ENCODE results near the gene EMILIN1.

Gene EMILIN1

DNA sequence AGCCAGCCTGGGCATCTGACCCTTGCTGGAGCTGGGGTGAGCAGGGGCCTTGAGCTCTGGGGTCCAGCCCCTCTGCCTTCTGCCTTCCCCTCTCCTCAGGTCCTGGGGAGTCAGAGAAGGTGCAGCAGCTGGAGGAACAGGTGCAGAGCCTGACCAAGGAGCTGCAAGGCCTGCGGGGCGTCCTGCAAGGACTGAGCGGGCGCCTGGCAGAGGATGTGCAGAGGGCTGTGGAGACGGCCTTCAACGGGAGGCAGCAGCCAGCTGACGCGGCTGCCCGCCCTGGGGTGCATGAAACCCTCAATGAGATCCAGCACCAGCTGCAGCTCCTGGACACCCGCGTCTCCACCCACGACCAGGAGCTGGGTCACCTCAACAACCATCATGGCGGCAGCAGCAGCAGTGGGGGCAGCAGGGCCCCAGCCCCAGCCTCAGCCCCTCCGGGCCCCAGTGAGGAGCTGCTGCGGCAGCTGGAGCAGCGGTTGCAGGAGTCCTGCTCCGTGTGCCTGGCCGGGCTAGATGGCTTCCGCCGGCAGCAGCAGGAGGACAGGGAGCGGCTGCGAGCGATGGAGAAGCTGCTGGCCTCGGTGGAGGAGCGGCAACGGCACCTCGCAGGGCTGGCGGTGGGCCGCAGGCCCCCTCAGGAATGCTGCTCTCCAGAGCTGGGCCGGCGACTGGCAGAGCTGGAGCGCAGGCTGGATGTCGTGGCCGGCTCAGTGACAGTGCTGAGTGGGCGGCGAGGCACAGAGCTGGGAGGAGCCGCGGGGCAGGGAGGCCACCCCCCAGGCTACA, 3.8 kb downstream of the EMILIN1 start:
- no peak for DNase-seq

DNA sequence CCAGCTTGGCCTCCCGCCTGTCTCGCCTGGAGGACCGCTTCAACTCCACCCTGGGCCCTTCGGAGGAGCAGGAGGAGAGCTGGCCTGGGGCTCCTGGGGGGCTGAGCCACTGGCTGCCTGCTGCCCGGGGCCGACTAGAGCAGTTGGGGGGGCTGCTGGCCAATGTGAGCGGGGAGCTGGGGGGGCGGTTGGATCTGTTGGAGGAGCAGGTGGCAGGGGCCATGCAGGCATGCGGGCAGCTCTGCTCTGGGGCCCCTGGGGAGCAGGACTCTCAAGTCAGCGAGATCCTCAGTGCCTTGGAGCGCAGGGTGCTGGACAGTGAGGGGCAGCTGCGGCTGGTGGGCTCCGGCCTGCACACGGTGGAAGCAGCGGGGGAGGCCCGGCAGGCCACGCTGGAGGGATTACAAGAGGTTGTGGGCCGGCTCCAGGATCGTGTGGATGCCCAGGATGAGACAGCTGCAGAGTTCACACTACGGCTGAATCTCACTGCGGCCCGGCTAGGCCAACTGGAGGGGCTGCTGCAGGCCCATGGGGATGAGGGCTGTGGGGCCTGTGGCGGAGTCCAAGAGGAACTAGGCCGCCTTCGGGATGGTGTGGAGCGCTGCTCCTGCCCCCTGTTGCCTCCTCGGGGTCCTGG, 4.5 kb downstream of the EMILIN1 start:
- DNase-seq, result no peak

- DNase-seq, result no peak
Observed at GRCh38 chr2:27083410-27084296, 5.2 kb downstream of the EMILIN1 start.

- no peak for DNase-seq
Observed at GRCh38 chr2:27084297-27085061, 6.1 kb downstream of the EMILIN1 start.

DNA sequence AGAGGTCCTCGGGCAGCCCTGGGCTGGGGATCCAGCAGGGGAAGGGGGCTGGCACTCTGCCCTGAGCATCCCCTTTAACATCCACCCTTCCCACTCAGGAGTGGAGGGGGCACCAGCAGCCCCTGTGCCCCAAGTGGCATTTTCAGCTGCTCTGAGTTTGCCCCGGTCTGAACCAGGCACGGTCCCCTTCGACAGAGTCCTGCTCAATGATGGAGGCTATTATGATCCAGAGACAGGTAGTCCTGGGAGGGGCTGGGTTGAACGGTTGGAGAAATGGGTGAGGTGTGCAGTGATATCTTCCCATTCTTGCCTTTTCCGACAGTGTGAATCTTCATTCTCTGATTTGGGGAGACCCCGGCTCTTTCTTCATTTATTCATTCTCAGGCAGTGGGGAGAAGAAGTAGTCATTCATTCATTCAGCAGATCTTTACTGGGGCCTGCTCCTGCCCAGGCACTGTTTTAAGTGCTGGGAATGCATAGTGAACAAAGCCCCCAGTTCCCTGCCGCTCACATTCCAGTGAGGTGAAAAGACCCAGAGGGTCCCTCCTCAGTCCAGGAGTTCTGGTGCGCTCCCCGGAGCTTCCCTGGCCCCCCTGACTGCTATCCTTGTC, 6.8 kb downstream of the EMILIN1 start:
- no peak for DNase-seq

GRCh38 chr2:27085673-27086089, 7.3 kb downstream of the EMILIN1 start:
- no peak for DNase-seq

GRCh38 chr2:27086090-27086723, 7.8 kb downstream of the EMILIN1 start:
- DNase-seq, result peak; percentile 96 to 97

DNA sequence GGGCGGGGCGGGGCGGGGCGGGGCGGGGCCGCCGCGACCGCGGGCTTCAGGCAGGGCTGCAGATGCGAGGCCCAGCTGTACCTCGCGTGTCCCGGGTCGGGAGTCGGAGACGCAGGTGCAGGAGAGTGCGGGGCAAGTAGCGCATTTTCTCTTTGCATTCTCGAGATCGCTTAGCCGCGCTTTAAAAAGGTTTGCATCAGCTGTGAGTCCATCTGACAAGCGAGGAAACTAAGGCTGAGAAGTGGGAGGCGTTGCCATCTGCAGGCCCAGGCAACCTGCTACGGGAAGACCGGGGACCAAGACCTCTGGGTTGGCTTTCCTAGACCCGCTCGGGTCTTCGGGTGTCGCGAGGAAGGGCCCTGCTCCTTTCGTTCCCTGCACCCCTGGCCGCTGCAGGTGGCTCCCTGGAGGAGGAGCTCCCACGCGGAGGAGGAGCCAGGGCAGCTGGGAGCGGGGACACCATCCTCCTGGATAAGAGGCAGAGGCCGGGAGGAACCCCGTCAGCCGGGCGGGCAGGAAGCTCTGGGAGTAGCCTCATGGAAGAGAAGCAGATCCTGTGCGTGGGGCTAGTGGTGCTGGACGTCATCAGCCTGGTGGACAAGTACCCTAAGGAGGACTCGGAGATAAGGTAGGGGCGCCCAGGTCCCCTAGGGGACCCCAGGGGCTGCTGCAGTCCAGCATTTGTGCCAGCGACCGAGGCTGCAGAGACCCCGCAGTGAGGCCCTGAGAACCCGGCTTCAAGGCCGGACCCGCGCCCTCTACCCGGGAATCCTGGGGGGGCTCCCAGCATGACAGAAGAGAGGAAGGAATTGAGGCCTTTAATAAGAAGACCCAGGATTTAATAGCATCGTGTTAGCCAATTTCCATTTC, 8.5 kb downstream of the EMILIN1 start, which contains the start of gene KHK:
Gene KHK (plus strand): TSS at position 49 of the 870 bp plus-strand sequence. CDS start 488 bp downstream, at position 537.
- DNase-seq, result no peak

GRCh38 chr2:27087823-27088410, 9.5 kb downstream of the EMILIN1 start:
- DNase-seq, result no peak

DNA sequence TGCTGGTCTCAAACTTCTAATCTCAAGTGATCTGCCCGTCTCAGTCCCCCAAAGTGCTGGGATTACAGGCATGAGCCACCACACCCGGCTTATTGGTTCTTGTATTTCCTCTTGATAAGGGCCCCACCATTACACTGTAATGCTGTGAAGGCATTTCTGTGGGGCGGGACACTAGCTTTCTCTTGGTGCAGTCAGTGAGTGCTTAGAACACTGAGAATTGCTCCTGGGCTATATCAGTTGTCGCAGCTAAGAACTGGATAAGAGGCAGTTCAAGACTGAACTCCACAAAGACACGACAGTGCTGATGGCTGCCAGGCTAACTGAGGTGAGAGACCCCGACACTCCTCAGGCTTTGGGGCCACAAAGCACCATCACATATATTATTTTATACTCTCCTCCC, 10.2 kb downstream of the EMILIN1 start:
- DNase-seq, result no peak

- no peak for DNase-seq
Observed at GRCh38 chr2:27089111-27089954, 10.9 kb downstream of the EMILIN1 start.

- DNase-seq, result no peak
Observed at GRCh38 chr2:27091746-27092695, 13.6 kb downstream of the EMILIN1 start.

DNA sequence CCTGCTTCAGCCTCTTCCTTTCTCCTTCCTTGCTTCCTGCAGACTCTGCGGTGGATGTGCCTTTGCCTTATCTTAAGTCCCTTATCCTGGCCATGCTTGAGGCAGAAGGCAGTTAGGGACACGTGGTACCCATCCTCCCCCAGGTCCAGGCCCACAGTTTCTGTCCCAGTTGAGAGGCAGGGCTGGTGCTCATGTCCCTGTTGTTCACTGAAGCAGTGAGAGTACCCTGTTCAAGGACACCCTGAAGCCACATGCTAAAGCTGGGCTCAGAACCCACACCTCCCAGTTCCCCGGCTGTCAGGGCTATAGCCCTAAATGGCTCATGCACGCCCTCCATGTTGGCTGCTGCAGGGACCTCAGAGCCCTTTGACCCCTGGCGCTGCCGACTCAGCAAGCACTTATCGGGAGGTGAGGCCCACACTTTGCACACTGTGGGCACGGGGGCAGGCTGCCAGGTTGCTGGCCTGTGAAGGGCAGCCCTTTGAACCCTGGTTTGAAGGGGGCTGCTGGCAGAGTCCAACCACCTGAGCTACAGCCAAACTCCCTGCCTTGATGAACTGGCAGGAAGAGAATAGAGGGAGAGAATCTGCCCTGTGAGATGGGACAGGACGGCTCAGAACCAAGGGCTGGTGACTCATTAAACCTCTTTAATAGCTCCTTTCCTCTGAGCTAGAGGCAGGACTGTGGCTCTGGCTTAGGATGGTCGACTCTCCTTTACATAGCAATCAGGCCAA, 14.4 kb downstream of the EMILIN1 start:
- DNase-seq, result no peak

GRCh38 chr2:27093430-27094352, 15.3 kb downstream of the EMILIN1 start:
- DNase-seq, result no peak

DNA sequence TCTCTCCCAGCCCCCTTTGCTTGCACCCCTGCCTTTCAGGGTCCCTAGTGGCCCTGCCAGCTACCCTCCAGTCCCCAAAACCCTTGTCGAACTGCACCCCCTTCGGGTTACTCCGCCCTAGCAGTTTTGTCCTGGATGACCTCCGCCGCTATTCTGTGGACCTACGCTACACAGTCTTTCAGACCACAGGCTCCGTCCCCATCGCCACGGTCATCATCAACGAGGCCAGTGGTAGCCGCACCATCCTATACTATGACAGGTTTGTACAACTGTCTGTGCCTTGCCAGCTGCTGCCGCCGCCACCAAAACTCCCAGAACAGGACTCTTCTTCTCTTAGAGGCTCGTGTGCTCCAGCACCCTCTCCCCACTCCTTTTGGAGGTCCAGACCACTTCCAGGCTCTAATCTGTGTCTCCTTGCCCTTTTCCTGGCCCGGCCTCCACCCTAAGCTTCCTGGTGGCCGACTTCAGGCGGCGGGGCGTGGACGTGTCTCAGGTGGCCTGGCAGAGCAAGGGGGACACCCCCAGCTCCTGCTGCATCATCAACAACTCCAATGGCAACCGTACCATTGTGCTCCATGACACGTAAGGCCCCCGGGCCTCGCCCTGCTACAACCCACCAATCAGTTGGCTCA, 16.1 kb downstream of the EMILIN1 start:
- DNase-seq, result no peak

GRCh38 chr2:27095427-27095744, 17.0 kb downstream of the EMILIN1 start:
- DNase-seq, result no peak
